HCT116 (cell line): ENCODE results near the gene CENPF. TPM values are rescaled to one million over a fixed set of nuclear protein-coding genes. Genes with fewer than 3 reads are reported as not detected.

Experiments used
- ATAC-seq: fragments of 200-7000 bp; cut with Tn5 transposase; 2 replicates; pipeline ENCODE4 v1.9.1; 2020; ENCODE audit warnings: mild to moderate bottlenecking, moderate library complexity
- BruUV-seq: library from RNA; stranded (reverse); fragments of 400-500 nt; replicated peaks from 2 replicates; lab custom pipeline; 2021; lab: Mats Ljungman, UMichigan
- CTCF ChIA-PET: fragments of 300-600 bp; sonication (Branson Sonifier 250); formaldehyde crosslinking; loops from one replicate; lab custom pipeline; 2021; ENCODE audit warnings: antibody characterized with exemption; lab: Charles Lee
- POLR2A ChIA-PET: fragments of 300-600, 350-600 bp; sonication (Branson Sonifier 250); formaldehyde crosslinking; loops from one replicate; lab custom pipeline; 2021; ENCODE audit warnings: antibody characterized with exemption; lab: Charles Lee
- RAD21 ChIA-PET, 2 experiments: fragments of 300-600 bp; sonication (Branson Sonifier 250); formaldehyde crosslinking; loops; one replicate each; lab custom pipeline; 2023; ENCODE audit warnings: low total read pairs in 2 of 2; ENCODE audit not compliant: uncharacterized antibody in 2 of 2, unreplicated experiment in 2 of 2, low non-redundant PET in 1 of 2; lab: Charles Lee
- DNase-seq: peaks from one replicate; pipeline ENCODE4 v3.0.0-alpha.2; 2010; ENCODE audit warnings: low read depth, low spot score
- H2AFZ ChIP-seq: fragments of 200-600 bp; shearing (Covaris generic), sonication (generic); 2 replicates; pipeline ENCODE4 v1.6.1; 2017; ENCODE audit warnings: low read depth, mixed run types, mixed read lengths, antibody characterized with exemption, low read length; ENCODE audit not compliant: poor library complexity, severe bottlenecking
- H3K27ac ChIP-seq: 2 replicates; pipeline ENCODE4 v1.5.1; 2012; ENCODE audit warnings: low read depth, low read length
- H3K27me3 ChIP-seq: fragments of 200-600 bp; sonication (generic); 2 replicates; pipeline ENCODE4 v1.6.1; 2016; ENCODE audit warnings: mixed run types, low read length, mixed read lengths; ENCODE audit not compliant: insufficient read depth
- H3K36me3 ChIP-seq, 2 experiments: fragments of 200-500 bp in 1 of 2; fragments of 200-600 bp in 1 of 2; sonication (Bioruptor generic) in 1 of 2; sonication (generic) in 1 of 2; 2 replicates each; pipeline versions ENCODE4 v1.5.1 to v1.6.1; 2014 to 2016; ENCODE audit warnings: low read length in 2 of 2, inconsistent platforms in 1 of 2, mixed read lengths in 1 of 2, mixed run types in 1 of 2; ENCODE audit not compliant: insufficient read depth in 2 of 2, control insufficient read depth in 1 of 2
- H3K4me1 ChIP-seq, 2 experiments: fragments of 200-600 bp in 1 of 2; sonication (generic) in 1 of 2; 2 replicates each; pipeline versions ENCODE4 v1.5.1 to v1.6.1; 2012 to 2017; ENCODE audit warnings: low read length in 2 of 2, inconsistent platforms in 1 of 2, mild to moderate bottlenecking in 1 of 2, mixed read lengths in 1 of 2, mixed run types in 1 of 2, moderate library complexity in 1 of 2; ENCODE audit not compliant: insufficient read depth in 2 of 2, control insufficient read depth in 1 of 2
- H3K4me2 ChIP-seq: fragments of 200-600 bp; sonication (generic); 2 replicates; pipeline ENCODE4 v1.6.1; 2017; ENCODE audit warnings: mixed run types, low read length, mixed read lengths
- H3K4me3 ChIP-seq, 2 experiments: fragments of 200-600 bp in 1 of 2; sonication (generic) in 1 of 2; replicated peaks in 1 of 2; 2 replicates each; pipeline ENCODE4 v1.5.1; 2011 to 2016; ENCODE audit warnings: low read length in 2 of 2, control low read depth in 1 of 2, low read depth in 1 of 2, mild to moderate bottlenecking in 1 of 2, mixed read lengths in 1 of 2, mixed run types in 1 of 2
- H3K79me2 ChIP-seq: fragments of 200-600 bp; sonication (generic); 2 replicates; pipeline ENCODE4 v1.6.1; 2017; ENCODE audit warnings: mild to moderate bottlenecking, mixed run types, low read length, moderate library complexity, mixed read lengths; ENCODE audit not compliant: insufficient read depth
- H3K9ac ChIP-seq: fragments of 200-600 bp; sonication (generic); 2 replicates; pipeline ENCODE4 v1.6.1; 2016; ENCODE audit warnings: low read length, mixed read lengths
- H3K9me2 ChIP-seq: fragments of 200-600 bp; sonication (generic), shearing (Covaris generic); 2 replicates; pipeline ENCODE4 v1.6.1; 2017; ENCODE audit warnings: mixed run types, mild to moderate bottlenecking, moderate library complexity; ENCODE audit not compliant: insufficient read depth
- H3K9me3 ChIP-seq, 2 experiments: fragments of 200-500 bp in 1 of 2; fragments of 200-600 bp in 1 of 2; sonication (Bioruptor generic) in 1 of 2; sonication (generic) in 1 of 2; 2 replicates each; pipeline ENCODE4 v1.6.1; 2014 to 2017; ENCODE audit warnings: low read length in 2 of 2, mixed read lengths in 2 of 2, inconsistent platforms in 1 of 2, low read depth in 1 of 2, mild to moderate bottlenecking in 1 of 2, mixed run types in 1 of 2, moderate library complexity in 1 of 2; ENCODE audit not compliant: control insufficient read depth in 1 of 2, insufficient read depth in 1 of 2
- H4K20me1 ChIP-seq: fragments of 200-600 bp; sonication (generic), shearing (Covaris generic); 2 replicates; pipeline ENCODE4 v1.6.1; 2017; ENCODE audit warnings: mixed run types, mild to moderate bottlenecking, moderate library complexity; ENCODE audit not compliant: insufficient read depth
- POLR2A ChIP-seq: IDR thresholded peaks from 2 replicates; pipeline ENCODE4 v1.7.0; 2011; ENCODE audit warnings: borderline replicate concordance; ENCODE audit not compliant: insufficient read depth, insufficient read length; ENCODE audit errors: extremely low read depth
- POLR2AphosphoS5 ChIP-seq: IDR thresholded peaks from 2 replicates; pipeline ENCODE4 v1.6.1; 2011; ENCODE audit warnings: mild to moderate bottlenecking, low read depth, low read length, moderate library complexity
- RAD21 ChIP-seq: IDR thresholded peaks from 2 replicates; pipeline ENCODE4 v1.6.1; 2012; ENCODE audit warnings: low read depth, mild to moderate bottlenecking
- TCF7L2 ChIP-seq: IDR thresholded peaks from 2 replicates; pipeline ENCODE4 v1.7.0; 2011; ENCODE audit warnings: borderline replicate concordance, inconsistent platforms; ENCODE audit not compliant: insufficient read depth, insufficient read length; ENCODE audit errors: extremely low read depth
- ZFX ChIP-seq: fragments of 450-650 bp; IDR thresholded peaks from 2 replicates; pipeline ENCODE4 v1.6.1; 2017
- ZNF274 ChIP-seq: fragments of 200-500 bp; sonication (Bioruptor generic); IDR thresholded peaks from 2 replicates; pipeline ENCODE4 v1.6.1; 2014; ENCODE audit warnings: mild to moderate bottlenecking, low read depth, low read length, inconsistent platforms
- intact Hi-C: fragments of 100-400 bp; cut with micrococcal nuclease; formaldehyde crosslinking; loops from 2 replicates; pipeline ENCODE4 v1.10.0; 2022
- total RNA-seq: library from RNA; stranded (reverse); gene quantifications from one replicate; pipeline ENCODE4 v1.2.1, GENCODE V29; 2021; ENCODE audit not compliant: unreplicated experiment
- TF ChIP-seq, protein P1 (sequence below): IDR thresholded peaks from 2 replicates; pipeline ENCODE4 v1.6.1; 2011; ENCODE audit warnings: mild to moderate bottlenecking, low read length, moderate library complexity; ENCODE audit not compliant: insufficient replicate concordance; ENCODE audit errors: extremely low read depth
- TF ChIP-seq, protein P2 (sequence below): IDR thresholded peaks from 2 replicates; pipeline ENCODE4 v1.6.1; 2012; ENCODE audit warnings: low read depth

Gene CENPF
- total RNA-seq, 1 experiment from 2014 or later, result 120 TPM

DNA sequence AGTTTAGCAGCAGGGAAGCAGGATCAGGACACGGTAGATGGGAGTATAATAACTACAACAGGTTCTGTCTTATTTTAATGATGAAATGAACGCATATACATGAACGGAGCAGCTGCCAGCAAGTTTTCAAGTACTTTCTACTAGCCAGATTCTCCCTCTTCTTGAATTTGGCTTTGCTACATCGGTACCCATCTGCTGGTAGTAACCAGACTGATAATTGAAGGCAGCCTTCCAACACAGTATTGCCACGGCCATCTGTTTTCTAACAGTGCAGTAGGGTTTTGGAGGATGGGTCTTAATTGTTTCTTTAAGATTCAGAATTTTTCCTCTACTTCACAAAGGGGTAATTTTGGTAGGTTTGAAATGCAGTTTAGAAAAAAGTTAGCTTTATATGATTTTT, 33.4 kb downstream of the CENPF start:
- TF ChIP-seq, protein P1, sequence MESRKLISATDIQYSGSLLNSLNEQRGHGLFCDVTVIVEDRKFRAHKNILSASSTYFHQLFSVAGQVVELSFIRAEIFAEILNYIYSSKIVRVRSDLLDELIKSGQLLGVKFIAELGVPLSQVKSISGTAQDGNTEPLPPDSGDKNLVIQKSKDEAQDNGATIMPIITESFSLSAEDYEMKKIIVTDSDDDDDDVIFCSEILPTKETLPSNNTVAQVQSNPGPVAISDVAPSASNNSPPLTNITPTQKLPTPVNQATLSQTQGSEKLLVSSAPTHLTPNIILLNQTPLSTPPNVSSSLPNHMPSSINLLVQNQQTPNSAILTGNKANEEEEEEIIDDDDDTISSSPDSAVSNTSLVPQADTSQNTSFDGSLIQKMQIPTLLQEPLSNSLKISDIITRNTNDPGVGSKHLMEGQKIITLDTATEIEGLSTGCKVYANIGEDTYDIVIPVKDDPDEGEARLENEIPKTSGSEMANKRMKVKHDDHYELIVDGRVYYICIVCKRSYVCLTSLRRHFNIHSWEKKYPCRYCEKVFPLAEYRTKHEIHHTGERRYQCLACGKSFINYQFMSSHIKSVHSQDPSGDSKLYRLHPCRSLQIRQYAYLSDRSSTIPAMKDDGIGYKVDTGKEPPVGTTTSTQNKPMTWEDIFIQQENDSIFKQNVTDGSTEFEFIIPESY, result no peak
- TF ChIP-seq POLR2A, result no peak
- TF ChIP-seq, protein P2, sequence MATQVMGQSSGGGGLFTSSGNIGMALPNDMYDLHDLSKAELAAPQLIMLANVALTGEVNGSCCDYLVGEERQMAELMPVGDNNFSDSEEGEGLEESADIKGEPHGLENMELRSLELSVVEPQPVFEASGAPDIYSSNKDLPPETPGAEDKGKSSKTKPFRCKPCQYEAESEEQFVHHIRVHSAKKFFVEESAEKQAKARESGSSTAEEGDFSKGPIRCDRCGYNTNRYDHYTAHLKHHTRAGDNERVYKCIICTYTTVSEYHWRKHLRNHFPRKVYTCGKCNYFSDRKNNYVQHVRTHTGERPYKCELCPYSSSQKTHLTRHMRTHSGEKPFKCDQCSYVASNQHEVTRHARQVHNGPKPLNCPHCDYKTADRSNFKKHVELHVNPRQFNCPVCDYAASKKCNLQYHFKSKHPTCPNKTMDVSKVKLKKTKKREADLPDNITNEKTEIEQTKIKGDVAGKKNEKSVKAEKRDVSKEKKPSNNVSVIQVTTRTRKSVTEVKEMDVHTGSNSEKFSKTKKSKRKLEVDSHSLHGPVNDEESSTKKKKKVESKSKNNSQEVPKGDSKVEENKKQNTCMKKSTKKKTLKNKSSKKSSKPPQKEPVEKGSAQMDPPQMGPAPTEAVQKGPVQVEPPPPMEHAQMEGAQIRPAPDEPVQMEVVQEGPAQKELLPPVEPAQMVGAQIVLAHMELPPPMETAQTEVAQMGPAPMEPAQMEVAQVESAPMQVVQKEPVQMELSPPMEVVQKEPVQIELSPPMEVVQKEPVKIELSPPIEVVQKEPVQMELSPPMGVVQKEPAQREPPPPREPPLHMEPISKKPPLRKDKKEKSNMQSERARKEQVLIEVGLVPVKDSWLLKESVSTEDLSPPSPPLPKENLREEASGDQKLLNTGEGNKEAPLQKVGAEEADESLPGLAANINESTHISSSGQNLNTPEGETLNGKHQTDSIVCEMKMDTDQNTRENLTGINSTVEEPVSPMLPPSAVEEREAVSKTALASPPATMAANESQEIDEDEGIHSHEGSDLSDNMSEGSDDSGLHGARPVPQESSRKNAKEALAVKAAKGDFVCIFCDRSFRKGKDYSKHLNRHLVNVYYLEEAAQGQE, result no peak
- no peak for TF ChIP-seq ZFX
- TF ChIP-seq TCF7L2, result no peak
- no peak for TF ChIP-seq RAD21
- TF ChIP-seq ZNF274, result no peak
- no peak for TF ChIP-seq POLR2AphosphoS5
- POLR2A ChIA-PET, result no interaction called here
- H3K27ac ChIP-seq, result no peak overlapping the region
- no peak overlapping the region for H2AFZ ChIP-seq
- H3K4me1 ChIP-seq, result no peaks in the 10 kb centered on the region
- H3K4me2 ChIP-seq, result no peak overlapping the region
- H3K27me3 ChIP-seq, result no peaks in the 10 kb centered on the region
- no peak overlapping the region for H3K9ac ChIP-seq
- no peak overlapping the region for H3K4me3 ChIP-seq
- RAD21 ChIA-PET, result no interaction called here
- BruUV-seq, result no TSS peak
- no peaks in the 10 kb centered on the region for H3K9me3 ChIP-seq
- H3K36me3 ChIP-seq, result peaks cover 60 to 61% of the 10 kb centered on the region in 2 experiments
- H4K20me1 ChIP-seq, result no peaks in the 10 kb centered on the region
- CTCF ChIA-PET, result interaction anchor here (1.9 kb wide), 1 partner anchor 10 kb away, joined by 7 read pairs; no protein-coding TSS in a partner anchor
- H3K79me2 ChIP-seq, result peaks cover 17% of the 10 kb centered on the region; the same call in 1 of the 2 replicates
- H3K9me2 ChIP-seq, result no peaks in the 10 kb centered on the region
- DNase-seq, result no peak
- intact Hi-C loops, result loop anchor here (2.0 kb wide), 1 partner anchor 890 kb away; no protein-coding TSS in a partner anchor
- no peak for ATAC-seq
